ENCODE measurements around the gene S100PBP.
"Not testable (repeated sequence)": the region's sequence is repeated elsewhere in the genome, so short reads cannot be mapped to it uniquely, and the experiment has no call there.

GRCh38 chr1:32789356-32789755 is 28.1 kb upstream of the S100PBP start:
- not testable (repeated sequence) for TF ChIP-seq CTCF (IDR thresholded peaks at IDR 0.05; ENCODE audit: low read length); EZH2phosphoT487 (IDR thresholded peaks at IDR 0.05; ENCODE audit: low read length); EZH2 (optimal IDR thresholded peaks at IDR 0.05; ENCODE audit: low read depth, low read length)
